Neural crest cell (in vitro differentiated cells): Measurements from ENCODE around the gene GAB3. TPM values are rescaled to one million over a fixed set of nuclear protein-coding genes. Genes with fewer than 3 reads are reported as not detected.

Experiments
- DNase-seq: peaks from one replicate; pipeline ENCODE4 v3.0.0; 2021; ENCODE audit warnings: low read depth, mixed read lengths, low spot score
- H3K27ac Mint-ChIP-seq: one replicate; pipeline ENCODE4 v1.8.0; 2021; ENCODE audit warnings: mild to moderate bottlenecking, mixed read lengths; ENCODE audit not compliant: unreplicated experiment
- H3K27me3 Mint-ChIP-seq: 2 replicates; pipeline ENCODE4 v1.8.0; 2021; ENCODE audit warnings: low read depth, mild to moderate bottlenecking, mixed read lengths
- H3K36me3 Mint-ChIP-seq: 2 replicates; pipeline ENCODE4 v1.8.0; 2021; ENCODE audit warnings: low read depth, mild to moderate bottlenecking, mixed read lengths
- H3K4me1 Mint-ChIP-seq: 2 replicates; pipeline ENCODE4 v1.8.0; 2021; ENCODE audit warnings: mixed read lengths
- H3K4me3 Mint-ChIP-seq: one replicate; pipeline ENCODE4 v1.8.0; 2021; ENCODE audit warnings: mild to moderate bottlenecking, mixed read lengths
- H3K9me3 Mint-ChIP-seq: 2 replicates; pipeline ENCODE4 v1.8.0; 2021; ENCODE audit warnings: mixed read lengths
- total RNA-seq: library from RNA; stranded (reverse); gene quantifications from 2 replicates; pipeline ENCODE4 v1.2.1, GENCODE V29; 2021
- TF ChIP-seq, protein P1 (sequence below): fragments of 200-600 bp; sonication (generic); conservative IDR thresholded peaks from 2 replicates; pipeline ENCODE4 v1.5.0; 2021; ENCODE audit warnings: antibody characterized with exemption, mild to moderate bottlenecking

GAB3 gene
- total RNA-seq, 1 donor from 2014 or later: 0.12 TPM

DNA sequence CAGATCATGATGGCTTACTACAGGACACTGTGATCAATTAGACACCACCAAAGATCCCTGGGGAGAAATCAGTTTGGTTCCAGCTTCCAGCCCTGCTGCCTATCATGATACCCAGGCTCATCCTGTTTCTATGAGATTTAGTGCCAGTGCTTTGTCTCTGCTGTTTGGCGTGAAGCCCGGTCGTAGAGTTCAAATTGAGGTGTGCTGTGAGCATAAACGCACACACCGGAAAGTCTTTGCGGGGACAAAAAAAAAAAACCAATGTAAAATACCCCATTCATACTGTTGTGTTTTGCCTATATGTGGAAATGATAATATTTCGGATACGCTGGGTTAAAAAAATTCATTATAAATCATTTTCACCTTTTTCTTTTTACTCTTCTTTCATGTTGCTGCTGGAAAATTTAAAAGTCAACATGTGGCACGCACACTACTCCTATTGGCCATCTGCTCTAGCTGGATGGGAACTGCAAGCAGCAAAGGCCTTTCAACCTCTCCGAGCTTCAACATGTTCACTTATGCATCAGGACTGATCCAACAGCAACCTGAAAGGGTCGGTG is 11.2 kb upstream of the GAB3 start:
- peaks cover 9% of the 10 kb centered on the region for H3K36me3 Mint-ChIP-seq
- H3K4me3 Mint-ChIP-seq: peak overlapping the region; percentile 92
- H3K9me3 Mint-ChIP-seq: no peaks in the 10 kb centered on the region
- TF ChIP-seq, protein P1, sequence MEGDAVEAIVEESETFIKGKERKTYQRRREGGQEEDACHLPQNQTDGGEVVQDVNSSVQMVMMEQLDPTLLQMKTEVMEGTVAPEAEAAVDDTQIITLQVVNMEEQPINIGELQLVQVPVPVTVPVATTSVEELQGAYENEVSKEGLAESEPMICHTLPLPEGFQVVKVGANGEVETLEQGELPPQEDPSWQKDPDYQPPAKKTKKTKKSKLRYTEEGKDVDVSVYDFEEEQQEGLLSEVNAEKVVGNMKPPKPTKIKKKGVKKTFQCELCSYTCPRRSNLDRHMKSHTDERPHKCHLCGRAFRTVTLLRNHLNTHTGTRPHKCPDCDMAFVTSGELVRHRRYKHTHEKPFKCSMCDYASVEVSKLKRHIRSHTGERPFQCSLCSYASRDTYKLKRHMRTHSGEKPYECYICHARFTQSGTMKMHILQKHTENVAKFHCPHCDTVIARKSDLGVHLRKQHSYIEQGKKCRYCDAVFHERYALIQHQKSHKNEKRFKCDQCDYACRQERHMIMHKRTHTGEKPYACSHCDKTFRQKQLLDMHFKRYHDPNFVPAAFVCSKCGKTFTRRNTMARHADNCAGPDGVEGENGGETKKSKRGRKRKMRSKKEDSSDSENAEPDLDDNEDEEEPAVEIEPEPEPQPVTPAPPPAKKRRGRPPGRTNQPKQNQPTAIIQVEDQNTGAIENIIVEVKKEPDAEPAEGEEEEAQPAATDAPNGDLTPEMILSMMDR: no peak
- H3K27me3 Mint-ChIP-seq: no peaks in the 10 kb centered on the region
- DNase-seq: no peak
- peak overlapping the region; percentile 85 for H3K27ac Mint-ChIP-seq
- H3K4me1 Mint-ChIP-seq: peaks cover 14% of the 10 kb centered on the region

DNA sequence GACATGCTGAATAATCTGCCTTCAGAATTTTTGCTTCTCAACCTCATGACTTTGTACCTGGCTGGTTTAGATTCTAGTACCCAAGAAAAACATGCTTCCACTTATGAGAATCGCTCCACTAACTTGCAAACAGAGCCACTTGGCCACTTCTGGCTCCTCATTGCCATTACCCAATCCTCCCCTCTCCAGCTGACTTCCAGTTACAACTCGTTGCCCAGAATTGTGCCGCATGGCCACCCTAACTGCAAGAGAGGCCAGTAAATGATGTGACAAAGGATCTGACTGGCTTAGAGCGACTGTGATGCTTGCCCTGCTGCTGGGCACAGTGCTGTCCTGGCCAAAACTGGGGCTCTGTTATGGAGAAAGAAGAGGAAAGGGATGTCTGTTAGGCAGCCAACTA is 7.8 kb upstream of the GAB3 start:
- H3K27me3 Mint-ChIP-seq: peaks cover 14% of the 10 kb centered on the region
- H3K27ac Mint-ChIP-seq: no peak overlapping the region
- TF ChIP-seq, protein P1: no peak
- peaks cover 7% of the 10 kb centered on the region for H3K4me1 Mint-ChIP-seq
- H3K36me3 Mint-ChIP-seq: no peaks in the 10 kb centered on the region
- H3K9me3 Mint-ChIP-seq: no peaks in the 10 kb centered on the region
- no peak overlapping the region for H3K4me3 Mint-ChIP-seq
- DNase-seq: no peak

DNA sequence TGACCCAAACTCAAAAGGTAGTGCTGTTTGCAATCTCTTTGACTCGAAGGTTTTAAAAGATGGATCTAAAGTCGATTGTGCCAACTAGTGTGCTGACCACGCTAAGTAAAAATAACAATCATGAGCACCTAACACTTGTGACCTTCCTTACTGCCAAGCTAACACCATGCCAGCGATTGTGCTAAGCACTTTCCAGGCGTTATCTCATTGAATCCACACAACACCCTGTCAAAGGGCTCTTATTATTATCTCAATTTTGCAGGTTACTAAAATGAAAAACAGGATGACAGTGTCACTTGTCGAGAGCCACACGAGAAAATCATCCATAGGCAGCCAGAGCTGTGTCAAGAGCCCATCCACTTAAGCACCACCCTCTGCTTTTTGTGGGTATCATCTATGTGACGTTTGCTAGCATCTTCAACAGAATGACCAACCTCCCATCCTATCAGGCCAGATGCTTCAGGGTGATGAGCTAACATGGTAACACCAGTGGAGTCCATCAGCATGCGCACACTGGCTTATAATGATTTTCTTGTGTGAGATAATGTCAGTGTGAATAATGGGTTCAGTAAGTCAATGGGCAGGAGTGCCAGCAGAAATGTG is 893 bp upstream of the GAB3 start:
- Mint-ChIP-seq H3K4me1 (no peaks in the 10 kb centered on the region), H3K9me3 (peaks cover 2% of the 10 kb centered on the region), H3K27me3 (peaks cover 60% of the 10 kb centered on the region), H3K27ac (no peak overlapping the region), H3K36me3 (peaks cover 3% of the 10 kb centered on the region), H3K4me3 (peak overlapping the region; percentile 35)
- TF ChIP-seq, protein P1: no peak
- DNase-seq: no peak

DNA sequence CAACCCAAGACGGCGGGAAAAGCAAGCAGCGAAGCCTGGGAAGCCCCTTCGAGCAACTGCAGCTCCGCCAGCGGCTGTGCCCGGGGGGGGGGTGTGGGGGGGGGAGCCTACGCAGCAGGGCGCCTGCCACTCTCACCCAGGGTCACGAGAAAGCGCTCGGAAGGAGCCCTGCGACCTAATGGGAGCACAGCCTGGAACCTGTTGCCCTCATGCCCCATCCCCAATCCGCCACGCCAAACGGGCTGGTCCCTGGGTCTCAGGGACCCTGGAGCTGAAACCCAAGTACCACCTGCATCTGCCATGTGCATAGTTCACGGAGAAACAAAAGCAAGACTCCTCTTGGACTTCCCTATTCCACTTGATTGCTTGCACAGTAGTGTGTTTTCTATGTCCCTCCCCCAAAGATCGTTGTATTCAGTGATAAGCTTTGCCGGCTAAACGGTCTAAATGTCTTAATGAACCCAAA is 359 bp upstream of the GAB3 start:
- Mint-ChIP-seq H3K27me3 (peaks cover 60% of the 10 kb centered on the region), H3K4me3 (peak overlapping the region; percentile 35), H3K4me1 (no peaks in the 10 kb centered on the region), H3K27ac (no peak overlapping the region), H3K9me3 (peaks cover 2% of the 10 kb centered on the region), H3K36me3 (peaks cover 3% of the 10 kb centered on the region)
- no peak for DNase-seq
- TF ChIP-seq, protein P1: no peak

DNA sequence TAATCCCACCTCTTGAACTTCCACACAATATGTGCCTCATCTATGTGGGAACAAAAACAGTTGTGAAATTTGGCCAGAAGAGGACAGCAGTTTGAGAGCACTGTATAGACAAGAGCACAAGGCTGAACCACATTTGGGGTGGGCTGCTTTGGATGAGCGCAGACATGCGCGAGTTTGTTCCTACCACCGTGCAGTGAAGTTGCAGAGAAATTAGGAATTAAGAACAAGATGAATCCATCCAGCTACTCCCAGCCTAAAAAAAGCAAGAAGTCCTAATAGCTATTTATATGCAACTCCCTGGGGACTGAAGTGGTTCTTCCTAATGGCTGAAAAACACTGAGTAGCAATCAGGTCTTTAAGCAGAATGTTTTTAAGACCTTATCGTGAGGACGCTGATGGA is 1.0 kb downstream of the GAB3 start:
- Mint-ChIP-seq H3K36me3 (peaks cover 3% of the 10 kb centered on the region), H3K27me3 (peaks cover 58% of the 10 kb centered on the region), H3K27ac (no peak overlapping the region), H3K4me3 (no peak overlapping the region), H3K9me3 (peaks cover 5% of the 10 kb centered on the region), H3K4me1 (no peaks in the 10 kb centered on the region)
- TF ChIP-seq, protein P1: no peak
- no peak for DNase-seq
